Cardiac septum (tissue), 1 donor: ENCODE results near the gene ELOVL5. TPM values are rescaled to one million over a fixed set of nuclear protein-coding genes. Genes with fewer than 3 reads are reported as not detected.

ENCODE experiments used
- DNase-seq: peaks from one replicate; pipeline ENCODE4 v3.0.0-alpha.2; 2020; ENCODE audit warnings: low spot score
- intact Hi-C: fragments of 100-400 bp; cut with DNase I; formaldehyde crosslinking; loops from one replicate; pipeline ENCODE4 v1.14.0; 2022
- total RNA-seq: library from RNA; stranded (reverse); fragmentation: NEBNext Ultra II Directional; extraction: Animal tissue kit (Norgen Biotek cat#: 25700); gene quantifications from one replicate; pipeline ENCODE4 v1.2.1, GENCODE V29; 2021
- donor health status: DM: no; HTN: no; CAD: no.

Gene ELOVL5
- total RNA-seq, 1 donor from 2014 or later, result 37.6 TPM

DNA sequence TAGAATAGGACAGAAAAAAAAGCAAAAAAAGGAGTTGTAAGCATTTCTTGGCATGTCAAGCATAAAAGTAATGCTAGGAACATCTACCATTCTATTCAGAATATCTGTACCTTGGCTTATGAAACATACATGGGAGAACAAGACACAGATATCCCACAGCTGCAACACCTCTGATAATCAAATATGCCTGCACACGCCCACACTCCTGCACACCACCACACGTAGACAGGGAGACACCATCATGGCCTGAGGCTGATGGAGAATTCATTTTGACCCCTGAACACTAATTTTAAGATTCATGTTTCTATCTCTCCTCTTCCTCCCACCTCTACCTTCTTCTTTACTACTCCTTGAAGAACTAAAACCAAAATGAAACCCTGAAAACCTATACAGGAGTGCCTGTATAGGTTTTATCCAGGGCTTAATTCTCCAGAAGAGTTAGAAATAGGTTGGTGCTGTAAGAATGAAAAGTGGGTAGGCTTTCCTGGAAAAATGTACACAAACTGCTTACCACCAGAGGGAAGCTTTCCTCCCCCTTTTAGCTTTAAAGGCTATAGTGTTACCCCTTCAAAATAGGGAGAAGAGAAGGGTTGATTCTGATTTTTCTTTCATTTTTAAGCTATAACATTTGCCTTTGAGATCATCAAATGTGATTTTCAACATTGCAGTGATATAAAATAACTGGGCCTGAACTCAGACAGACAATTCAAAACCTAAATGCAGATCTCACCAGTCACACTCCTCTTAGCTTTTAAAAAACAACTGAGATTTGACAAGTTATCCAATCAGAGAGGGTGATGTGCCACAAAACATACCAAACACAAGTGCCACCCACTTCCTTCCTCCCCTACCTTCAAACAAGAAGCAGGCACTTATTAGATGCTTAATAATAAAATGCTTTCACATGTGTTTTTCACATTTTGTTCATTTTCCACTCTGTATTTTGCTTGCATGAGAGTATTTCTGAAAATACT is 57.9 kb downstream of the ELOVL5 start:
- intact Hi-C loops, result loop anchor here (10.0 kb wide), 1 partner anchor 116 kb away; no protein-coding TSS in a partner anchor

DNA sequence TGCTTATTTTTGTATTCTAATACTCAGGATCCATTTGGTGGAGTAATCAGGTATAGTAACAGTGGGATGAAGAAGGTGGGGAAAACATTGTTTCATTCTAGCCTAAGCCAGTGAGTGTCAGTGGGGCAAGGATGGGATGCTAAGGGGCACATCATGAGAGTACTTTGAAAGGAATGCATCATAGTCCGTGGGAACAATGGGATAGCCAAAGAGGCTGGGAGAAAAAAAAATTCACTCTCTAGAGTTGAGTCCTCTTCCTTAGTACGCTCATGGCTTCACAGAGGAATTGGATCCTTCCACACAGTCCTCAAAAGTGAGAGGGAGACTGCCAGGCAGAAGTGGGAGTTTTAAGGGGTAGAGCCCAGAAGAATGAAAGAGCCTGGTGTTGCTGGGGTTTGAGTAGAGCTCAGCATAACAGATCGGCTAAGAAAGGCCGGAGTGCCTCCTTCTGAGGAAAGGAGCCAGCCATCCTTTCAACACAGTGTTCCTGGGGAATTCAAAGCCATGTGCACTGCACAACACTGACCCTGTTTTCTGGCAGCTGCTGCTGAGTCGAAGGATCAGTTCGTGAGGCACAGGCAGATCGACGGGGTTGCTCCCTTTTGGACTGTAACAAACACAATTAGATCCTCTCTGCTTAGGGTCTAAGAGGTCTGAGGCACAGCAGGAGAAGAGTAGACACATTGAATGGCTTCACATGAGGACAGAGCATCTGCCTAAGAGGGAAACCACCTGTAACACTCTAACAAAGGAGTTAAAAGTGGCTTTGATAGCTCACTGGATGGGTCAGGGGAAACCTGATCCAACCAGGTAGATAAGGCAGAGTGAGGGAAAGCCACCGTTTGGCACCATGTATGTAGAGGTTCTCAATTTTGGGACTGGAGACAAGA is 61.2 kb downstream of the ELOVL5 start:
- intact Hi-C loops, result no loop called here
- no peak for DNase-seq

More for the DNA sequence above, 57.9 kb downstream of the ELOVL5 start:
- no peak for DNase-seq

DNA sequence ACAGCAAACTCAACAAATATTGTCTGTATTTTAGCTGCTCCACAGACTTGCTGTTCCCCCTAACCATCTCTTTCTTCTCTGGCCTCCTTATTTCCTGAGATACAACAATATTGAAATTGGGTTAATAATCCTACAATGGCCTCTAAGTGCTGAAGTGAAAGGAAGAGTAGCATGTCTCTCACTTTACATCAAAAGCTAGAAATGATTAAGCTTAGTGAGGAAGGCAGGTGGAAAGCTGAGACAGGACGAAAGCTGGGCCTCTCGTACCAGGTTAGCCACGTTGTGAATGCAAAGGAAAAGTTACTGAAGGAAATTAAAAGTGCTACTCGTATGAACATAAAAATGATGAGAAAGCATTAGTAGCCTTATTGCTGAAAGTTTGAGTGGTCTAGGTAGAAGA is 63.8 kb downstream of the ELOVL5 start:
- intact Hi-C loops, result no loop called here
- no peak for DNase-seq

DNA sequence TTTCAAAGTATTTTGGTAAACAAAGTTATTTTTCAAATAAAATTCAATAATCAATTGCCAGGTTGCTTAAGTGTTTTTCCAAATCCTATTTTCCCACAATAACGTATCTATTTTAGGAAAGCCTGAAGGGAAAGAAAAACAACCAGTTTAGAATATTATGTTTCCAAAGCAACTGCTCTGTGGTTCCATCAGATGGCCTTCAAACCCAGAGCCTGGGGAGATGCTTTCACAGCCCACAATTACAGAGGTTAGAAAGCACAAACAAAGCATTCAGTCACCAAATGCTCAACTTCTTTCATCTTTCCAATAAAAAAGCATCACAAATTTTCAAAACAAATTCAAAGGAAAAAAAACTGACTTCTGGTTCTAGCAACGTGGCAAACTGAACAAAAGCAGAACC is 66.0 kb downstream of the ELOVL5 start:
- intact Hi-C loops, result no loop called here

DNA sequence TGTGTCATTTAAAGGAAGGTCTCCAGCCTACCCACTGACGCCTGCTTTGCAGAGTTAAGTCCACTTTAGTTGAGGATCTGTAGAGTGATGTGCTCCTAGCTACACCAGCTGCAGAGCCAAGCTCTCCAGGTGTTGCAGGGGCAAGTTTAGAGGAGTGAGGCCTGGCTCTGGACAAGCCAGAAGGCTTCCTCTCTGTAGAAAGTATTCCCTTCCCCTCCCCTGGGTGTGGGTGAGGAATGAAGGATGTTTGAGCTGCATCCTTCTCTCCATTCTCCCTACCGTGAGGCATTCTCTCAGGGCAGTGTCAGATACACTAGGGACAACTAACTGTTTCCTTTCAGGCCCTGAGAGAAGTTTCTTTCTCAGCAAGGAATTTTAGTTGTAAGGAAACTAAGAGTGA is 66.5 kb downstream of the ELOVL5 start:
- intact Hi-C loops, result no loop called here

More for the DNA sequence above, 66.0 kb downstream of the ELOVL5 start:
- DNase-seq, result no peak

DNA sequence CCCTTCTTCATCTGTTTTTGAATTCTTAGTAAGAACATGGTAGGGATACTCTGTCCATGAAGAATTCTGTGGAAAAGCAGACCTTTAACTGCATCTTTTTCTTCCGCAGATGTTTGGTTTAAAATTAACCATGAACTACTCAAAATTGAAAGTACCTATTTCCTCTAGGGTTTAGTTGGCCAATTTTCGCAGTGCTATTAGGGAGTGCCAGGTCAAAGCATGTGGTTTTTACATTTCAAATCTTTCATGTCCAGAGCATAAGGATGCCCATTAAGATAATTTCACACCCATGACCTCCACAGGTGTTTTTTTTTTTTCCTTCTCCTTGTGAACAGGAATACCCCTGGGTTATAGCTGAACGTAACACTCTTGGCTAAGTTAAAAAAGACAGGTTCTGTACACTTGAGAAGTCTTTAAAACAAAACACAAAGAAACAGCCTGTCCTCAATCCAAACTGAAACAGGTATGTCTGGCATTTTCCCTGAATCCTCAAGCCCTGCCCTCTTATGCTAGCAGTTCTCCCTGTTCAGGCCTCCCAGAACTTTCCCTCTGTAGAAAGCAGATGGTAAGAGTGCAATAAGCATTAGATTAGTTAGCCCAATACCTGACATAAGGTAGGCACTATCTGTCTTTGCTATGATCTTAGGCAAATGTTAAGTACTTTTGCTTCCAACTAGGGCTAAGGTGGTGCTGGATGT is 67.1 kb downstream of the ELOVL5 start:
- DNase-seq, result no peak
- intact Hi-C loops, result no loop called here

More for the DNA sequence above, 66.5 kb downstream of the ELOVL5 start:
- DNase-seq, result no peak

DNA sequence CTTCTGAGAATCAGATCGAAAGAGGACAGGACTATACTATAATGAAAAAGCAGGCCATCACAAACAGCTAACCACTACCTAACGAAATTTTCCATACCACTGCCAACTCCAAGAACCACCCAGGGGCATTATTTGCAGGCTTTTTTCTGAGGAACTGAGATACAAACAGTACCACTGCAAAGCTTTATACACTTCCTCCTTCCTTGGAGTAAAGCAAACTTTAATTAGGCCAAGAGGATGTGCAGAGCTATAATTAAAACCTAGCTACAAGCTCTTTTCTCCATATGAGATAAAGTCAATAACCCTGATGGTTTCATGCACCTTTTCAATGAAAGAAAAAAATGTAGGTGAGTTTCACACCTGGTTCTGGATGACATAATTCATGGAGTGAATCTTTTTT is 68.5 kb downstream of the ELOVL5 start:
- intact Hi-C loops, result no loop called here
- DNase-seq, result no peak

DNA sequence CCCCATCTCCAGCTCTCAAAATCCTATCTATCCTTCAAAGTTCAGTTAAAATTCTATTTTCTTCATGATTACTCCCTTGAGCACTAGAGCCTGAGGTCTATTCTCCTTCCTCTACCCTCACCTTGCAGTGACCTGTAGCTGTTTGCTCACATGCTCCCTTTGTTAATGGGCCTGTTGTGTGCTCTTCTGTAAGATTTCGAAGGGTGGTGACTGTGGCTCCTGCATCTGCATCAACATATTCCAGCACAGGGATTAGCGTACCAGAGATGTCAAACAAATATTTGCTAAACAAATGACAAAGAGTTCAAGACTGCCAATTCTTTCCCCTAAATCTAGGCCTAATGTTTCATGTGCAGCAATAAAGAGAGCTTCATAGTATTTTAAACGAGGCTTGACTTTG is 69.5 kb downstream of the ELOVL5 start:
- DNase-seq, result no peak
- intact Hi-C loops, result no loop called here

DNA sequence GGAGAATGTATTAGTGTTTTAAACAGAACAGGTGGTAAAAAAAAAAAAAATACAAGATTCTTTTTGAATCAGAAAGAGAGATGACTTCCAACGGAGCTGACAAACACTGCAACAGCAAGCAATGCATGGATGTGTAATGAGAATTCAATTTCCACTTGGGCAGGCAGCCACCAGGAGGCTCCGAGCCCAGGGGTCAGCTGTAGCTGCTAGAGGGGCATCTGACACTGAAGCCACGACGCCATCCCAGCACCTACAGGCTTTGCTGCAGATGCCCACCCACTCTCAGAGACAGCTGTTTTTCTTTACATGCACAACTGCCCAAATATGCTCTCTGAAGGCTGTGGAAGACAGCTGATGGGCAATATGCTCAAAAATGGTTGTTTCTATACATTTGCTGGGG is 75.4 kb downstream of the ELOVL5 start:
- intact Hi-C loops, result no loop called here

DNA sequence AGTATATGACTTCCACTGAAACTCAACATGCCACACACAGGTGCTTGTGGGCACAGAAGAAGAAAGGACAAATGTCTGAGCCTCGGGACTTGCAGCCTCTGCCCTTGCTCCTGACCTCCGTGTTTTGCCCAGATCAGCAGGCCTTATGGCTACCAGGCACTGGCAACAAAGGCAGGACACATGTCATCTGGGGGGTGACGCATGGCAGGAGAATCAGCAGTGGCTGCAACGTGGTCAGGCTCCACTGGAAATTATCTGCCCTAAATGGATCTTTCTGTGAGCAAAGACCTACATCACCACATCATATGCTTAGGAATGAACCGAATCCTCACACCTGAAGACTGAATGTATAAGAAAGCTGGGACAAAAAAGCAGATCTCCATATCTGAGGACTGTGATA is 78.9 kb downstream of the ELOVL5 start:
- intact Hi-C loops, result no loop called here
- no peak for DNase-seq

More for the DNA sequence above, 75.4 kb downstream of the ELOVL5 start:
- no peak for DNase-seq

DNA sequence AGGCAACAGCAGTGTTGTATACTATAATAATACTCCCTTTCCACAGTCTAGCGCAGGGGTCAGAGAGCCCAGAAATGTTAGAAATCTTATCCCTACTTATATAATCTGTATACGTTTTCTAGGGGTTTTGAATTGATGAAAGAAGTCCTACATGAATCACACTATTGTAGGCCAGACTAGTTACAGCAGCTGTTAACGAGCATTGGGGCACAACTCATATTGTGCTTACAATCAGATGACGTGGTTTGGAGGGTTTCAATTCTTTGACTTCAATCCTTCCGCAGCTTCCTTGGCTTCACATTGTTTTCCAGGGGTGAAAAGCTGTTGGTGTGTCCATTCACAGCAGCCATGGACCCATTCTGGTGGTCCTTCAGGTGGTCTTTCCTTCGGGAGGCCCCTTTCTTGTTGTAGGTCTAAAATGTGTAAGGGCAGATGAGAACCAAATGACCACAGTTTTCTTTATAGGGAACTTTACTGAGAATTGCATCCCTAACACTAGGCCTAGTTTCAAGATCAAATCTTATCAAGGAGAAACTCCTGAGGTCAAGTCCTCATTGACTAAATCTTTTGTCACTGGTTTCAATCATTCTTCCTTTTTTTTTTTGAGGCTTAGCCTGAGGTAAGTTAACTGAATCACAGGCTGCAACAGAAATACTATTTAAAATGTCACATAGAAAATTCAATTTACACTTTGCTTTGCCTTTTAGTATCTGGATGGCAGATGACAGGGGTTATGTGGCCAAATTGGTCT is 79.7 kb downstream of the ELOVL5 start:
- intact Hi-C loops, result no loop called here
- DNase-seq, result no peak

DNA sequence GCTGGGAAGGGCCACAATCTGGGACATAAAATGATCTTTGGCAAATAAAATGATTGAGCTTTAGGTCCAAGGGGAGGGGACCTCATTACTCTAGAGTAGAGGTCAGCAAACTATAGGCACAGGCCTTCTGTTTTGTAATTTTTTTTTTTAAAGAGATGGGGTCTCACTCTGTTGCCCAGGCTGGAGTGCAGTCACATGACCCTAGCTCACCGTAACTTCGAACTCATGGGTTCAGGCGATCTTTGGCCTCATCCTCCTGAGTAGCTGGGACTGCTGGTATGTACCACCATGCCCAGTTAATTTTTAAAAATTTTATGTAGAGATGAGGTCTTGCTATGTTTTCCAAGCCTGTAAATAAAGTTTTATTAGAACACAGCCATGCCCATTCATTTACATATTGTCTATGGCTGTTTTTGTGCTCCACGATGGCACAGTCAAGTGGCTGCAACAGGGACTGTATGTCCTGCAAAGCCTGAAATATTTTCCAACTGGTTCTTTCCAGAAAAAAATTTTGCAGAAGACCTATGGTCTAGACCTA is 82.1 kb downstream of the ELOVL5 start:
- intact Hi-C loops, result no loop called here
- no peak for DNase-seq

DNA sequence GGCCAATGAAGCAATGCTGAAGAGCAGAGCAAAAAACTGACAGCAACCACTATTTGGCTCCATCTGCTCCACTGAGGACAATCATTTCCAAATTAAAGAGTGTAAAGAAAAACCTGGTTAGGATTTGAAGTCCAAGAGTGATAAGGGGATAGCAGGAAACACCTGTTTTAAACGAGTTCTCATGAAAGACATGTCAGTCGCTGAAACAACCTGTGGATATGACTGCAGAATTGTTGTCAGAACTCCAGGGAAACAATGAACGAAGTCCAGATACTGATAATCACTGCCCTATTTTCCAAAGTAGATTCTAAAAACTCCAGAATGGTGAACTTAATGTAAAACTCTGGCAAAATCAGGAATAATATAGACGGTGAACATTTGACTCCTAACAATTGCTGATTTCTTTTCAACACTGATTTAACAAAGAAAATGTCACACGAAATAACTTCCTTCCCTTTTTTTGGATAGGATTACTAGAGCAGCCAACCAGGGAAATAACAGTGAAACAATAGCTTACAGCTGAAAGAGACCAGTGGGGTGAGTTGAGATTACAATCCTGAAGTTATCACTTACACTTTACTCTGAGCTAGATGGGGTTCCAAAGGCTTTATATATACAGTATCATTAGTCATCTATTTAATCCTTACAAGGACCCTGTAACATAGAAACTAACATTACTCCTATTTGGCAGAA is 83.7 kb downstream of the ELOVL5 start:
- intact Hi-C loops, result no loop called here
- no peak for DNase-seq

DNA sequence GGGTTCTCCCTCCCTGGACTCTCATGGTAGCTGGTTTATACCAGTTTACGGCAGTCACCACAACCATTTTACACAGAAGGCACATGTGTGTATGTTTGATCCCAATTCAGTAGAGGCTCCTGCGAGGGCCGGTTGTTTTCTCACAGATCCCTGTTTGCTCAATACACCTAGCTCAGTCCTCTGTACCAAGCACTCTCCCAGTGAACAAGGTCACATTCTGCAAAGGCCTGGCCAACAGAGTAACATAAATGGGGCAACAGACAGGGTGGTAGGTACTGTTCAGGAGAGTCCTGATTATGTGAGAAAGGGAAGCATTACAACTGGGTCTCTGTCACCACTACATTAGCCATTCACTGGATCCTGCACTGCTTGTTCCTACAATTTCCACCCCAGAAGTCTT is 84.4 kb downstream of the ELOVL5 start:
- no peak for DNase-seq
- intact Hi-C loops, result no loop called here

DNA sequence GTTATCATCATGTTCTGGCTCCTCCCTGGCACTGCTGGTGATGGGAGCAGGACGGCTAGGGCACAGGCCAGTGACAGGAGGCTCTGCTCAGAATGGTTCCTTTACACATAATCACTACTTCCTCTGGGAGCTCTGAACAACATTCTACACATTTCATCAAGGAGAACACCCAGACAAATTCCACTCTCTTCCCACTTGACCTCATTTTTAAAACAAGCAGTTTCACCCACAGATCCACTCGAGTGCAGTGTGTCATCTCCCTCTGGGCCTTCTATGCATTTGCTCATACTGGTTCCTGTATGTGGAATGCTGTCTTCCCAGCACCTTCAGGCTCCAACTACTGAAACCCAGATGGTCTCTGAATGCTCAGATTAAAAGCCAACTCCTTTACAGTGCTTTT is 84.8 kb downstream of the ELOVL5 start:
- DNase-seq, result no peak
- intact Hi-C loops, result no loop called here

DNA sequence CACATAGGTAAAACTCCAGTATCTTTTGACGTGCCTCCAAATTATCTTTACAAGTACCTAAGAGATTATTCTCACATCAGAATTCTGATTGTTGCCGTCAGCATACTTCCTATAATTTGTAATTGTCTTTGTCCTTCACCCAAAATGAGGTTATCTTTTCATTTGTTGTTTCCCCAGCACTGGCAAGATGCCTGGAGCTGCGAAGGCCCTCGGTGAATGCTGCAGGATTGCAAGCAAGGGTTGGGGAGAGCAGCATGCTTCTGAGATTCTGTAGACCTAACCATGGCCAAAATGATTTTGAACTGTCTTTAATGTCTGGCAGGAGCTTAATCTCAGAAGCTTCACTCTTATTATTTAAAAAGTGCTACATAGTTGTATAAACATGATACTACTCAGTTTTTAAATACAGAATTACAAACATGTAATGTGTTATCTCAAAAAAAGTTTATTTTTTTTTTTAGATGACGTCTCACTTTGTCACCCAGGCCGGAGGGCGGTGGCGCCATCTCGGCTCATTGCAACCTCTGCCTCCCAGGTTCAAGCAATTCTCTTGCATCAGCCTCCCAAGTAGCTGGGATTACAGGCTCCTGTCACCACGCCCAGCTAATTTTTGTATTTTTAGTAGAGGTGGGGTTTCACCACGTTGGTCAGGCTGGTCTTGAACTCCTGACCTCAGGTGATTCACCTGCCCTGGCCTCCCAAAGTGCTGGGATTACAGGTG is 88.7 kb downstream of the ELOVL5 start:
- intact Hi-C loops, result no loop called here
- no peak for DNase-seq

DNA sequence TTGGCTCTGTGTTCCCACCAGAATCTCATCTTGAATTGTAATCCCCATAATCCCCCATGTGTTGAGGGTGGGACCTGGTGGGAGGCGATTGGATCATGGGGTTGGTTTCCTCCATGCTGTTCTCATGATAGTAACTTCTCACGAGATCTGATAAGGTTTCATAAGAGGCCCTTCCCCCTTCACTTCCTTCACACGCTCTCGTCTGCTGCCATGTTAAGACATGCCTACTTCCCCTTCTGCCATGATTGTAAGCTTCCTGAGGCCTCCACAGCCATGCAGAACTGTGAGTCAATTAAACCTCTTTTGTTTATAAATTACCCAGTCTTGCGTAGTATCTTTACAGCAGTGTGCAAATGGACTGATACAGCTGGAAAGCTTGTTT is 90.0 kb downstream of the ELOVL5 start:
- intact Hi-C loops, result no loop called here
- no peak for DNase-seq
